PC-3 (cell line): ENCODE results near the gene PLOD1. TPM values are rescaled to one million over a fixed set of nuclear protein-coding genes. Genes with fewer than 3 reads are reported as not detected.
A peak's percentile ranks its signal among the peaks of the same experiment; 100 is the strongest.

Experiments used
- ATAC-seq: fragments of 200-7000 bp; cut with Tn5 transposase; 2 replicates; pipeline ENCODE4 v1.9.1; 2020; ENCODE audit warnings: mild to moderate bottlenecking, moderate library complexity
- BruUV-seq: library from RNA; stranded (reverse); fragments of 400-500 nt; replicated peaks from 2 replicates; lab custom pipeline; 2021; lab: Mats Ljungman, UMichigan
- CTCF ChIA-PET: fragments of 300-600 bp; sonication (Branson Sonifier 250); formaldehyde crosslinking; loops from one replicate; lab custom pipeline; 2022; ENCODE audit warnings: antibody characterized with exemption; lab: Charles Lee
- POLR2A ChIA-PET: fragments of 300-600 bp; sonication (Branson Sonifier 250); formaldehyde crosslinking; loops from one replicate; lab custom pipeline; 2022; ENCODE audit warnings: antibody characterized with exemption; ENCODE audit not compliant: unreplicated experiment; lab: Charles Lee
- DNase-seq: peaks from one replicate; pipeline ENCODE4 v3.0.0-alpha.2; 2015
- H2AFZ ChIP-seq: fragments of 300-600 bp; sonication (generic); 2 replicates; pipeline ENCODE4 v1.6.0; 2016; ENCODE audit warnings: antibody characterized with exemption, low read length
- H3F3A ChIP-seq: fragments of 300-600 bp; sonication (generic); one replicate; pipeline ENCODE4 v1.6.0; 2017; ENCODE audit warnings: antibody characterized with exemption, low read length, control low read depth, mild to moderate bottlenecking; ENCODE audit not compliant: unreplicated experiment
- H3K27ac ChIP-seq: fragments of 300-600 bp; sonication (generic); 2 replicates; pipeline ENCODE4 v1.5.1; 2016; ENCODE audit warnings: mild to moderate bottlenecking, low read length
- H3K27me3 ChIP-seq: fragments of 300-600 bp; sonication (generic); 2 replicates; pipeline ENCODE4 v1.6.1; 2016; ENCODE audit warnings: low read length, mixed read lengths
- H3K36me3 ChIP-seq: fragments of 300-600 bp; sonication (generic); 2 replicates; pipeline ENCODE4 v1.6.1; 2016; ENCODE audit warnings: low read depth, mixed run types, low read length, mixed read lengths
- H3K4me1 ChIP-seq: fragments of 300-600 bp; sonication (generic); 2 replicates; pipeline ENCODE4 v1.5.1; 2016; ENCODE audit warnings: low read length; ENCODE audit not compliant: insufficient read depth
- H3K4me2 ChIP-seq: fragments of 300-600 bp; sonication (generic); 2 replicates; pipeline ENCODE4 v1.6.0; 2016; ENCODE audit warnings: low read length
- H3K4me3 ChIP-seq: fragments of 300-600 bp; sonication (generic); 2 replicates; pipeline ENCODE4 v1.5.1; 2016; ENCODE audit warnings: mild to moderate bottlenecking, low read length, mixed read lengths
- H3K79me2 ChIP-seq: fragments of 300-600 bp; sonication (generic); 2 replicates; pipeline ENCODE4 v1.6.1; 2017; ENCODE audit warnings: low read length, mixed read lengths
- H3K9ac ChIP-seq: fragments of 300-600 bp; sonication (generic); 2 replicates; pipeline ENCODE4 v1.6.0; 2016; ENCODE audit warnings: mild to moderate bottlenecking, low read length
- H3K9me2 ChIP-seq: fragments of 300-600 bp; sonication (generic); replicated peaks from 2 replicates; pipeline ENCODE4 v1.6.1; 2016; ENCODE audit warnings: mixed run types, low read length, mixed read lengths
- H3K9me3 ChIP-seq: fragments of 300-600 bp; sonication (generic); 2 replicates; pipeline ENCODE4 v1.6.1; 2016; ENCODE audit warnings: low read length, mixed read lengths
- H4K20me1 ChIP-seq: fragments of 300-600 bp; sonication (generic); 2 replicates; pipeline ENCODE4 v1.6.1; 2016; ENCODE audit warnings: low read length, mixed read lengths
- CTCF ChIP-seq: fragments of 300-600 bp; sonication (generic); conservative IDR thresholded peaks from 2 replicates; pipeline ENCODE4 v1.5.1; 2017; ENCODE audit warnings: antibody characterized with exemption, low read depth, mild to moderate bottlenecking, low read length
- EZH2 ChIP-seq: fragments of 300-600 bp; sonication (generic); IDR thresholded peaks from one replicate; pipeline ENCODE4 v1.6.1; 2017; ENCODE audit warnings: antibody characterized with exemption, mild to moderate bottlenecking, low read length; ENCODE audit not compliant: unreplicated experiment
- EZH2phosphoT487 ChIP-seq: fragments of 300-600 bp; sonication (generic); IDR thresholded peaks from 2 replicates; pipeline ENCODE4 v1.6.1; 2018; ENCODE audit warnings: mild to moderate bottlenecking, antibody characterized with exemption, low read length, borderline replicate concordance
- intact Hi-C: fragments of 100-400 bp; cut with micrococcal nuclease; formaldehyde crosslinking; loops from 2 replicates; pipeline ENCODE4 v1.9.0; 2023
- total RNA-seq: library from RNA; depleted of rRNA; stranded (reverse); fragments of >200 nt; gene quantifications from 2 replicates; pipeline ENCODE4 v1.2.3, GENCODE V29; 2014; rRNA removed

The PLOD1 gene
- total RNA-seq, 1 experiment from 2014 or later = 179 TPM

- no TSS peak for BruUV-seq
- Histone ChIP-seq H3F3A (no peaks in the 10 kb centered on the region), H3K4me1 (no peaks in the 10 kb centered on the region), H2AFZ (peak overlapping the region; percentile 76), H3K9ac (peak overlapping the region; percentile 69), H3K9me3 (no peaks in the 10 kb centered on the region), H4K20me1 (no peaks in the 10 kb centered on the region), H3K36me3 (no peaks in the 10 kb centered on the region), H3K27ac (no peak overlapping the region), H3K9me2 (no peaks in the 10 kb centered on the region), H3K79me2 (peaks cover 20% of the 10 kb centered on the region), H3K4me3 (peak overlapping the region; percentile 85), H3K4me2 (peak overlapping the region; percentile 95), H3K27me3 (no peaks in the 10 kb centered on the region)
- intact Hi-C loops = loop anchor here (2.0 kb wide), 1 partner anchor 59 kb away; no protein-coding TSS in a partner anchor
- ChIA-PET POLR2A (interaction anchor here (1.0 to 1.4 kb wide), 2 partner anchors 111 to 112 kb away, joined by 10 to 20 read pairs; no protein-coding TSS in a partner anchor), CTCF (interaction anchor here (0.6 kb wide), 1 partner anchor 46 kb away, joined by 3 read pairs; no protein-coding TSS in a partner anchor)
- ATAC-seq (peak; percentile 3; the same call in 1 of the 2 replicates), DNase-seq (no peak)
- TF ChIP-seq EZH2phosphoT487 (no peak), EZH2 (no peak), CTCF (no peak)
These were observed 85.5 kb downstream of the PLOD1 start for GRCh38 chr1:12019858-12020509.

GRCh38 chr1:12021616-12022015, 87.1 kb downstream of the PLOD1 start:
- ATAC-seq (no peak), DNase-seq (no peak)
- no peaks in the 10 kb centered on the region for H3K36me3 ChIP-seq
- H3K4me3 ChIP-seq = no peak overlapping the region
- H3K79me2 ChIP-seq = peaks cover 20% of the 10 kb centered on the region
- H3F3A ChIP-seq = no peaks in the 10 kb centered on the region
- no peak overlapping the region for H3K9ac ChIP-seq
- ChIA-PET CTCF (no interaction called here), POLR2A (no interaction called here)
- no peak overlapping the region for H3K27ac ChIP-seq
- no peaks in the 10 kb centered on the region for H3K4me1 ChIP-seq
- H2AFZ ChIP-seq = no peak overlapping the region
- no peaks in the 10 kb centered on the region for H4K20me1 ChIP-seq
- H3K4me2 ChIP-seq = no peak overlapping the region
- no peaks in the 10 kb centered on the region for H3K27me3 ChIP-seq
- no peak for TF ChIP-seq EZH2phosphoT487
- H3K9me2 ChIP-seq = no peaks in the 10 kb centered on the region
- H3K9me3 ChIP-seq = no peaks in the 10 kb centered on the region
- intact Hi-C loops = no loop called here
- TSS peak; percentile 18 for BruUV-seq

GRCh38 chr1:12022036-12022435, 87.5 kb downstream of the PLOD1 start:
- Histone ChIP-seq H3K79me2 (peaks cover 20% of the 10 kb centered on the region), H3K9ac (no peak overlapping the region), H3K9me3 (no peaks in the 10 kb centered on the region), H3K4me2 (no peak overlapping the region), H3K9me2 (no peaks in the 10 kb centered on the region), H4K20me1 (no peaks in the 10 kb centered on the region), H3K4me3 (no peak overlapping the region), H3K27ac (no peak overlapping the region), H2AFZ (no peak overlapping the region), H3K4me1 (no peaks in the 10 kb centered on the region), H3K36me3 (no peaks in the 10 kb centered on the region), H3K27me3 (no peaks in the 10 kb centered on the region), H3F3A (no peaks in the 10 kb centered on the region)
- POLR2A ChIA-PET = no interaction called here
- CTCF ChIA-PET = no interaction called here
- intact Hi-C loops = no loop called here
- no peak for ATAC-seq
- no TSS peak for BruUV-seq
- TF ChIP-seq EZH2phosphoT487 = no peak
- TF ChIP-seq EZH2 = no peak
- no peak for TF ChIP-seq CTCF
- no peak for DNase-seq

Other genes starting within 250 kb of the PLOD1 start
- gene DRAXIN, start 243.0 kb upstream of the PLOD1 start, total RNA-seq = 0.07 TPM in 1 of 2 replicates, not detected in the other
- 73.5 and 76.7 TPM in 2 replicates for gene AGTRAP, start 198.6 kb upstream of the PLOD1 start, total RNA-seq
- not detected in 2 replicates for gene C1orf167, start 172.5 kb upstream of the PLOD1 start, total RNA-seq
- 13.2 and 24.8 TPM in 2 replicates for gene MTHFR, start 128.8 kb upstream of the PLOD1 start, total RNA-seq
- 6.1 and 12.9 TPM in 2 replicates for gene CLCN6, start 128.5 kb upstream of the PLOD1 start, total RNA-seq
- not detected in 2 replicates for gene NPPA, start 86.9 kb upstream of the PLOD1 start, total RNA-seq
- not detected in 2 replicates for gene NPPB, start 75.8 kb upstream of the PLOD1 start, total RNA-seq
- 78.1 and 89.2 TPM in 2 replicates for gene KIAA2013, start 8.3 kb upstream of the PLOD1 start, total RNA-seq
- 97.8 and 101 TPM in 2 replicates for gene MFN2, start 45.7 kb downstream of the PLOD1 start, total RNA-seq
- gene MIIP, start 84.8 kb downstream of the PLOD1 start, total RNA-seq = 53.5 and 74.9 TPM in 2 replicates
- gene TNFRSF8, start 128.6 kb downstream of the PLOD1 start, total RNA-seq = 0.12 TPM in 1 of 2 replicates, not detected in the other
- 0.29 and 1.3 TPM in 2 replicates for gene TNFRSF1B, start 232.3 kb downstream of the PLOD1 start, total RNA-seq